ENCODE results near the gene HCRTR1.

DNA sequence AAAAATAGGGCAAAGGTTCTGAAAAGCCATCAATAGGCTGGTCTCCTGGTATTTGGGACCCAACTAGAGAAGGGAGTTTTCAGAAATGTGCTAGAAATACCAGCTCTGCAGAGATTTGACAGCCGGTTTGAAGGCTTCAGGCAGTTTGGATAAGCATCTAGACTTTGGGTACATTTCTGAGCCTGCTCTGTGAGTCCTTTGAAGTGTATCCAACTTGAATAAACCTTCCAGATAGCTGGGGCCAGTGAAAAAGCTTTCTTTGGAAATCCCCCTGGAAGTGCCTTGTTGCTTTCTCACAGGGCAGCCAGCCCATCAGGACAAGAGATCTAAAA lies 33.6 kb downstream of the HCRTR1 start:
- TF ChIP-seq, protein P1, sequence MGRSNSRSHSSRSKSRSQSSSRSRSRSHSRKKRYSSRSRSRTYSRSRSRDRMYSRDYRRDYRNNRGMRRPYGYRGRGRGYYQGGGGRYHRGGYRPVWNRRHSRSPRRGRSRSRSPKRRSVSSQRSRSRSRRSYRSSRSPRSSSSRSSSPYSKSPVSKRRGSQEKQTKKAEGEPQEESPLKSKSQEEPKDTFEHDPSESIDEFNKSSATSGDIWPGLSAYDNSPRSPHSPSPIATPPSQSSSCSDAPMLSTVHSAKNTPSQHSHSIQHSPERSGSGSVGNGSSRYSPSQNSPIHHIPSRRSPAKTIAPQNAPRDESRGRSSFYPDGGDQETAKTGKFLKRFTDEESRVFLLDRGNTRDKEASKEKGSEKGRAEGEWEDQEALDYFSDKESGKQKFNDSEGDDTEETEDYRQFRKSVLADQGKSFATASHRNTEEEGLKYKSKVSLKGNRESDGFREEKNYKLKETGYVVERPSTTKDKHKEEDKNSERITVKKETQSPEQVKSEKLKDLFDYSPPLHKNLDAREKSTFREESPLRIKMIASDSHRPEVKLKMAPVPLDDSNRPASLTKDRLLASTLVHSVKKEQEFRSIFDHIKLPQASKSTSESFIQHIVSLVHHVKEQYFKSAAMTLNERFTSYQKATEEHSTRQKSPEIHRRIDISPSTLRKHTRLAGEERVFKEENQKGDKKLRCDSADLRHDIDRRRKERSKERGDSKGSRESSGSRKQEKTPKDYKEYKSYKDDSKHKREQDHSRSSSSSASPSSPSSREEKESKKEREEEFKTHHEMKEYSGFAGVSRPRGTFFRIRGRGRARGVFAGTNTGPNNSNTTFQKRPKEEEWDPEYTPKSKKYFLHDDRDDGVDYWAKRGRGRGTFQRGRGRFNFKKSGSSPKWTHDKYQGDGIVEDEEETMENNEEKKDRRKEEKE (IDR thresholded peaks at IDR 0.05), result no peak
- TF ChIP-seq, protein P2, sequence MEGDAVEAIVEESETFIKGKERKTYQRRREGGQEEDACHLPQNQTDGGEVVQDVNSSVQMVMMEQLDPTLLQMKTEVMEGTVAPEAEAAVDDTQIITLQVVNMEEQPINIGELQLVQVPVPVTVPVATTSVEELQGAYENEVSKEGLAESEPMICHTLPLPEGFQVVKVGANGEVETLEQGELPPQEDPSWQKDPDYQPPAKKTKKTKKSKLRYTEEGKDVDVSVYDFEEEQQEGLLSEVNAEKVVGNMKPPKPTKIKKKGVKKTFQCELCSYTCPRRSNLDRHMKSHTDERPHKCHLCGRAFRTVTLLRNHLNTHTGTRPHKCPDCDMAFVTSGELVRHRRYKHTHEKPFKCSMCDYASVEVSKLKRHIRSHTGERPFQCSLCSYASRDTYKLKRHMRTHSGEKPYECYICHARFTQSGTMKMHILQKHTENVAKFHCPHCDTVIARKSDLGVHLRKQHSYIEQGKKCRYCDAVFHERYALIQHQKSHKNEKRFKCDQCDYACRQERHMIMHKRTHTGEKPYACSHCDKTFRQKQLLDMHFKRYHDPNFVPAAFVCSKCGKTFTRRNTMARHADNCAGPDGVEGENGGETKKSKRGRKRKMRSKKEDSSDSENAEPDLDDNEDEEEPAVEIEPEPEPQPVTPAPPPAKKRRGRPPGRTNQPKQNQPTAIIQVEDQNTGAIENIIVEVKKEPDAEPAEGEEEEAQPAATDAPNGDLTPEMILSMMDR (IDR thresholded peaks at IDR 0.05 in 2 of 3, conservative IDR thresholded peaks at IDR 0.05 in 1 of 3; ENCODE audit: control insufficient read depth in 2 of 3, extremely low read depth in 1 of 3, insufficient read depth in 1 of 3, low read depth in 3 of 3, low read length in 3 of 3), result no peak
- no peak for TF ChIP-seq ZNF24 (IDR thresholded peaks at IDR 0.05)
- no peak for TF ChIP-seq GABPA (IDR thresholded peaks at IDR 0.05; ENCODE audit: low read depth)
- TF ChIP-seq BRCA1 (IDR thresholded peaks at IDR 0.05; ENCODE audit: low read depth, low read length), result no peak
- TF ChIP-seq EP300 (IDR thresholded peaks at IDR 0.05; ENCODE audit: borderline replicate concordance in 1 of 2, control insufficient read depth in 1 of 2, low read depth in 2 of 2, low read length in 2 of 2), result no peak
- TF ChIP-seq POLR2AphosphoS5 (IDR thresholded peaks at IDR 0.05; ENCODE audit: low read length), result no peak
